Measurements from ENCODE around the gene CHRNA4.

GRCh38 chr20:63298731-63299312 is 62.3 kb downstream of the CHRNA4 start:
- no peak for TF ChIP-seq EZH2 (IDR thresholded peaks at IDR 0.05; ENCODE audit: borderline replicate concordance, control insufficient read depth, low read depth, low read length)
- TF ChIP-seq JUND (IDR thresholded peaks at IDR 0.05; ENCODE audit: low read depth, low read length), result no peak
